Measurements from ENCODE around the gene IGSF3.

GRCh38 chr1:116534014-116534739 lies 133.4 kb downstream of the IGSF3 start:
- no peak for TF ChIP-seq CTCF (conservative IDR thresholded peaks at IDR 0.05 in 1 of 2, IDR thresholded peaks at IDR 0.05 in 1 of 2; ENCODE audit: low read depth in 1 of 2, low read length in 2 of 2)
- TF ChIP-seq EZH2 (IDR thresholded peaks at IDR 0.05; ENCODE audit: low read length, missing control alignments): no peak
